Airway epithelial cell (primary cell): ENCODE measurements around the gene SDSL. TPM values are rescaled to one million over a fixed set of nuclear protein-coding genes. Genes with fewer than 3 reads are reported as not detected.

Experiments
- total RNA-seq: library from RNA; depleted of rRNA; stranded (reverse); fragments of >200 nt; gene quantifications from 2 replicates; pipeline ENCODE4 v1.2.3, GENCODE V29; 2015

The SDSL gene, protein sequence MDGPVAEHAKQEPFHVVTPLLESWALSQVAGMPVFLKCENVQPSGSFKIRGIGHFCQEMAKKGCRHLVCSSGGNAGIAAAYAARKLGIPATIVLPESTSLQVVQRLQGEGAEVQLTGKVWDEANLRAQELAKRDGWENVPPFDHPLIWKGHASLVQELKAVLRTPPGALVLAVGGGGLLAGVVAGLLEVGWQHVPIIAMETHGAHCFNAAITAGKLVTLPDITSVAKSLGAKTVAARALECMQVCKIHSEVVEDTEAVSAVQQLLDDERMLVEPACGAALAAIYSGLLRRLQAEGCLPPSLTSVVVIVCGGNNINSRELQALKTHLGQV
- total RNA-seq, result 2.3 and 4.2 TPM in 2 replicates

DNA sequence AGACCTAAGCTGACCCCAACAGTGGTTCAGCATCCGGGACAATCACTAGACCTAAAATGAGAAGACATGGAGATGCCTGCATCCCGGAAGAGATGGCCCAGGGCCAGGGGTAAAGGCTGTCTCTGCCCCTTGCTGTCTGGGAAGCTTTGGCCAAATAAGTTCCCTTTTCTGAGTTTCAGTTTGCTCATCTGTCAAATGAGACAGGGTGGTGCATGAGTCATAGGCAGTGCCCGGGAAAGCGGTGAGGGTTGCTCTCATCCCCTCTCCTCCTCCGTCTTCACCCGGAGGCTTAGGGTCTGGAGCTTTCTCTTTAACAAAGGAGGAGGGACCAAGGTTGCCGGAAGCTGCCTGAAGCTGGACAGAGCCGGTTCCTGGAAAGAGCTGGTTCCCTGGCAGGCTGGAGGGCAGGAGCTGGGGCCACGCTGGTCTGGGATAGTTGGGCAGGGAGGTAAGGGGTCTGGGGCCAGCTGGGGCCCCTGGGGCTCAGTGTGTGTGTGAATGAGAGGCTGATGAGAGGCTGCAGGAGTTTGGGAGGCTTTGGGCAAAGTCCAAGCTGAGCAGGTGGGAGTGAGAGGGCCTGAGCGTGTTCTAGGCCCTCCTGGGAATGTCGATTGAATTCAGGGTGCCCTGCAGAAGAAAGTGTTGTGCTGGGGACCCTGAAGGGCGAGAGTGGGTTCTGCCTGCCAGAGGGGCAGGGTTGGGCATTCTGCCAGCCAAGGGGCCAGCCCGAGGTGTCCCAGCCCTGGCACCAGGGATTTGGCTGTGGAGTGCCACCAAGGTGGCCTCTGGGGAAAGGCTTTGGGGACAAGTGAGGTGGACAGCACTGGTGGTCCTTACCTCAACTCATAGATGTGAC lies at the start of gene SDSL:
Gene SDSL (plus strand): TSS at position 351 of the 856 bp plus-strand sequence. CDS start 5,603 bp downstream, outside the sequence.

DNA sequence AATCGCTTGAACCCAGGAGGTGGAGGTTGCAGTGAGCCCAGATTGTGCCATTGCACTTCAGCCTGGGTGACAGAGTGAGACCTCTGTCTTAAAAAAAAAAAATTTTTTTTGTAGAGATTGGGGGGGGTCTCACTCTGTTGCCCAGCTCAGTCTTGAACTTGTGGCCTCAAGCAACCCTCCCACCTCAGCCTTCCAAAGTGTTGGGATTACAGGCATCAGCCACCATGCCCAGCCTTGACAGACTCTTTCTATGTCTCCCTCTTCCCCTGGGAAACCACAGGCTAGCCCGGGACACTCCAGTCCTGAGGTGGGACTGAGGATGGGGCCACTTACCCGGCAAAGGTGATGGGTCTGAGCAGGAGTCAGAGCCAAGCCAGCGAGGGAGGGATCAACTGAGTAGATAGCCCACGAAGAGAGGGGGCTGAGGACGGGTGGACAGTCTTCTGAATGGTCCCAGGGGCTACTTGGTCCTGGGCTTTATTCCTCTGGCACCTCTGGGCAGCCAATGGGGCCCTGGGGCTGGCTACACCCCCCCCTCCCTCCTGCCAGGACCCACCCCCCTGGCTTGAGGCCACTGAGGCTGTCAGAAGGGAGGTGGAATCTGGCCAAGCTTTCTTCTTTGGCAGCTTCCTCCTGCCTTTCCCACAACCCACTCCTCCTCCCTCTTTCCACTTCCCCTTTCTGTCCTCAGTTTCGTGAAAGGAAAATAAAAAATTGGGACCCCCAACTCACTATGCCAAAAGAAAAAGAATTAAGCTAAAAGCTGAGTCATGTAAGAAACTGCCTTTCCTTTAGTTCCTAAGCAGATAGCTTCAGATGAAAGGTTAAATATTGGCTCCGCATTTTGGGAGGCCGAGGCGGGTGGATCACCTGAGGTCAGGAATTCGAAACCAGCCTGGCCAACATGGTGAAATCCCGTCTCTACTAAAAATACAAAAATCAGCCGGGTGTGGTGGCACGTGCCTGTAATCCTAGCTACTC lies 18.5 kb upstream of the SDSL start, which contains the start of gene SDS:
Gene SDS (minus strand): TSS at position 453 of the 981 bp plus-strand sequence. CDS start 4,179 bp downstream, outside the sequence.

DNA sequence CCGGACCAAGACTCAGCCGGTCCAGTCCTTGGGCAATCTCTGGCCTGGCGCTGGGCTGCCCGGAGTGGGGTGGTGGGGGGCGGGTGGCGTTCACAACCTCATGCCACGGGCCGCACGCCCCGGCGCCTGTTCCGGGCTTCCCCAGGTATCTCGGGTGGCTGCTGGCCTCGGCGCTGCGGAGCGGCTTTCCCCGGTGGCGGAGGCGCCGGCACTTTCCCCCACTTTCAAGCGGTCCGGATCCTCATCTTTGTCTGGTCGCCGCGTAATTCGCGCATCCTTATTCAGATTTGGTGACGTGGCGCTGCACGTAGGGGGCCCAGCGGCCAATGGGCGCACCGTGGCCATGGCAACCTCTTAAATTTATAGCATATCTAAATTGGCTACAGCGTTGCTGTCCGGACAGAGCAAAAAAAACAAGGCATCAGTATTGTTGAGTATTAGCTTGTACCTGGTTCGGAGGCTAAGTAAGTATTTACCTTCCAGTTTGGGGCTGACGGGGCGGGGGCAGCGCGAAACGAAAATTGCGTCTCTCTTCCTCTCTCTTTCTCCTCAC lies 49.5 kb downstream of the SDSL start, which contains the start of gene LHX5:
Gene LHX5 (minus strand): TSS at position 253 of the 553 bp plus-strand sequence. CDS start 373 bp downstream, outside the sequence.

Other genes with a start within 250 kb of the SDSL start
- 73.8 and 100 TPM in 2 replicates for gene DDX54, start 236.9 kb upstream of the SDSL start, total RNA-seq
- gene RITA1, start 236.7 kb upstream of the SDSL start, total RNA-seq, result 23.9 and 28.4 TPM in 2 replicates
- 13.2 and 20.1 TPM in 2 replicates for gene TPCN1, start 200.9 kb upstream of the SDSL start, total RNA-seq
- 10.1 and 13.4 TPM in 2 replicates for gene SLC8B1, start 87.3 kb upstream of the SDSL start, total RNA-seq
- 14.7 and 17.4 TPM in 2 replicates for gene PLBD2, start 63.8 kb upstream of the SDSL start, total RNA-seq
- not detected in 2 replicates for gene SDS, start 18.5 kb upstream of the SDSL start, total RNA-seq
- 0.28 TPM in 1 of 2 replicates, not detected in the other for gene LHX5, start 49.5 kb downstream of the SDSL start, total RNA-seq